HEK293 (cell line): ENCODE data around the gene CRYGN.

Experiments
- CTCF ChIA-PET: fragments of 350-600 bp; formaldehyde crosslinking; extraction: SDS; loops from one replicate; lab custom pipeline; 2021; ENCODE audit warnings: antibody characterized with exemption; lab: Yijun Ruan, JAX
- POLR2A ChIA-PET: fragments of 300-600 bp; formaldehyde crosslinking; extraction: SDS; loops from one replicate; lab custom pipeline; 2020; ENCODE audit warnings: antibody characterized with exemption, inconsistent platforms; lab: Yijun Ruan, JAX
- H3K27ac ChIP-seq: fragments of 200-500 bp; sonication (Bioruptor generic); 2 replicates; pipeline ENCODE4 v1.5.1; 2014; ENCODE audit warnings: low read depth, low read length, control low read depth, inconsistent platforms; ENCODE audit errors: extremely low read depth
- H3K36me3 ChIP-seq, 2 experiments: fragments of 200-500 bp in 1 of 2; sonication (Bioruptor generic) in 1 of 2; 1 replicate in 1 of 2; 2 replicates in 1 of 2; pipeline ENCODE4 v1.5.1; 2014 to 2017; ENCODE audit warnings: inconsistent platforms in 2 of 2, low read length in 2 of 2; ENCODE audit not compliant: control insufficient read depth in 2 of 2, insufficient read depth in 1 of 2
- H3K4me1 ChIP-seq: fragments of 200-500 bp; sonication (Bioruptor generic); 2 replicates; pipeline ENCODE4 v1.5.1; 2014; ENCODE audit warnings: mild to moderate bottlenecking, low read length, inconsistent platforms; ENCODE audit not compliant: control insufficient read depth, insufficient read depth
- H3K4me3 ChIP-seq: 2 replicates; pipeline ENCODE4 v1.5.1; 2011; ENCODE audit warnings: low read depth, mild to moderate bottlenecking, control low read depth, low read length, moderate library complexity
- H3K9me3 ChIP-seq: fragments of 200-500 bp; sonication (Bioruptor generic); 2 replicates; pipeline ENCODE4 v1.5.1; 2014; ENCODE audit warnings: low read depth, low read length, inconsistent platforms; ENCODE audit not compliant: control insufficient read depth, insufficient read depth
- AEBP2 ChIP-seq: fragments of 450-650 bp; formaldehyde crosslinking; IDR thresholded peaks from 2 replicates; pipeline ENCODE4 v1.5.1; 2016; ENCODE audit warnings: missing biosample characterization, missing genetic modification characterization, borderline replicate concordance
- ATF2 ChIP-seq: fragments of 450-650 bp; formaldehyde crosslinking; IDR thresholded peaks from 2 replicates; pipeline ENCODE4 v1.5.1; 2016; ENCODE audit warnings: missing biosample characterization, missing genetic modification characterization, low read depth
- GFI1B ChIP-seq: fragments of 450-650 bp; formaldehyde crosslinking; IDR thresholded peaks from 2 replicates; pipeline ENCODE4 v1.5.1; 2016; ENCODE audit warnings: missing biosample characterization, missing genetic modification characterization
- HOXD13 ChIP-seq: sonication (generic); formaldehyde crosslinking; IDR thresholded peaks from 2 replicates; pipeline ENCODE4 v1.8.0; 2022; ENCODE audit warnings: missing genetic modification reagents, borderline replicate concordance
- INSM2 ChIP-seq: fragments of 450-650 bp; formaldehyde crosslinking; IDR thresholded peaks from 2 replicates; pipeline ENCODE4 v1.5.1; 2016; ENCODE audit warnings: missing biosample characterization, missing genetic modification characterization
- KLF10 ChIP-seq: fragments of 450-650 bp; IDR thresholded peaks from 2 replicates; pipeline ENCODE4 v1.5.1; 2018; ENCODE audit warnings: missing biosample characterization, mild to moderate bottlenecking, missing genetic modification characterization
- KLF16 ChIP-seq: fragments of 450-650 bp; formaldehyde crosslinking; IDR thresholded peaks from 2 replicates; pipeline ENCODE4 v1.5.1; 2017; ENCODE audit warnings: missing biosample characterization, missing genetic modification characterization
- KLF7 ChIP-seq: fragments of 450-650 bp; formaldehyde crosslinking; IDR thresholded peaks from 2 replicates; pipeline ENCODE4 v1.5.1; 2016; ENCODE audit warnings: missing biosample characterization, missing genetic modification characterization, borderline replicate concordance
- KLF8 ChIP-seq: fragments of 450-650 bp; formaldehyde crosslinking; IDR thresholded peaks from 2 replicates; pipeline ENCODE4 v1.5.1; 2016; ENCODE audit warnings: missing biosample characterization, missing genetic modification characterization
- MYNN ChIP-seq: fragments of 450-650 bp; formaldehyde crosslinking; IDR thresholded peaks from 2 replicates; pipeline ENCODE4 v1.5.1; 2016; ENCODE audit warnings: missing biosample characterization, missing genetic modification characterization, borderline replicate concordance
- PRDM6 ChIP-seq: fragments of 450-650 bp; formaldehyde crosslinking; IDR thresholded peaks from 2 replicates; pipeline ENCODE4 v1.5.1; 2017; ENCODE audit warnings: missing biosample characterization, missing genetic modification characterization
- REPIN1 ChIP-seq: fragments of 450-650 bp; formaldehyde crosslinking; IDR thresholded peaks from 2 replicates; pipeline ENCODE4 v1.5.1; 2017; ENCODE audit warnings: missing biosample characterization, missing genetic modification characterization, low read depth
- SCRT1 ChIP-seq: fragments of 450-650 bp; formaldehyde crosslinking; IDR thresholded peaks from 2 replicates; pipeline ENCODE4 v1.5.1; 2016; ENCODE audit warnings: missing biosample characterization, missing genetic modification characterization, borderline replicate concordance
- SP2 ChIP-seq: fragments of 450-650 bp; formaldehyde crosslinking; IDR thresholded peaks from 2 replicates; pipeline ENCODE4 v1.5.1; 2016; ENCODE audit warnings: missing biosample characterization, missing genetic modification characterization
- YY1 ChIP-seq: fragments of 450-650 bp; formaldehyde crosslinking; IDR thresholded peaks from 2 replicates; pipeline ENCODE4 v1.5.1; 2018; ENCODE audit warnings: missing biosample characterization, missing genetic modification characterization
- ZBTB17 ChIP-seq: fragments of 450-650 bp; formaldehyde crosslinking; IDR thresholded peaks from 2 replicates; pipeline ENCODE4 v1.5.1; 2016; ENCODE audit warnings: missing biosample characterization, missing genetic modification characterization
- ZFP3 ChIP-seq: fragments of 450-650 bp; formaldehyde crosslinking; IDR thresholded peaks from 2 replicates; pipeline ENCODE4 v1.5.1; 2016; ENCODE audit warnings: low read depth, missing biosample characterization, missing genetic modification characterization
- ZFP37 ChIP-seq: fragments of 450-650 bp; formaldehyde crosslinking; IDR thresholded peaks from 2 replicates; pipeline ENCODE4 v1.5.1; 2016; ENCODE audit warnings: missing biosample characterization, missing genetic modification characterization
- ZFP69B ChIP-seq: fragments of 450-650 bp; formaldehyde crosslinking; IDR thresholded peaks from 2 replicates; pipeline ENCODE4 v1.5.1; 2016; ENCODE audit warnings: missing biosample characterization, missing genetic modification characterization
- ZNF112 ChIP-seq: fragments of 450-650 bp; formaldehyde crosslinking; IDR thresholded peaks from 2 replicates; pipeline ENCODE4 v1.5.0; 2017; ENCODE audit warnings: missing biosample characterization, missing genetic modification characterization
- ZNF132 ChIP-seq: fragments of 450-650 bp; formaldehyde crosslinking; IDR thresholded peaks from 2 replicates; pipeline ENCODE4 v1.5.1; 2017; ENCODE audit warnings: missing biosample characterization, missing genetic modification characterization, borderline replicate concordance
- ZNF169 ChIP-seq: fragments of 450-650 bp; formaldehyde crosslinking; IDR thresholded peaks from 2 replicates; pipeline ENCODE4 v1.5.1; 2016; ENCODE audit warnings: missing biosample characterization, missing genetic modification characterization
- ZNF274 ChIP-seq, 2 experiments: fragments of 200-500 bp in 1 of 2; fragments of 450-650 bp in 1 of 2; sonication (Bioruptor generic) in 1 of 2; formaldehyde crosslinking in 1 of 2; IDR thresholded peaks; 2 replicates each; pipeline versions ENCODE4 v1.5.1 to v1.6.1; 2014 to 2016; ENCODE audit warnings: borderline replicate concordance in 1 of 2, inconsistent platforms in 1 of 2, low read length in 1 of 2, missing biosample characterization in 1 of 2, missing genetic modification characterization in 1 of 2
- ZNF335 ChIP-seq: fragments of 450-650 bp; formaldehyde crosslinking; conservative IDR thresholded peaks from 2 replicates; pipeline ENCODE4 v1.5.1; 2016; ENCODE audit warnings: missing biosample characterization, missing genetic modification characterization
- ZNF530 ChIP-seq: fragments of 450-650 bp; formaldehyde crosslinking; IDR thresholded peaks from 2 replicates; pipeline ENCODE4 v1.5.1; 2016; ENCODE audit warnings: low read depth, missing biosample characterization, missing genetic modification characterization
- ZNF580 ChIP-seq: fragments of 450-650 bp; formaldehyde crosslinking; IDR thresholded peaks from 2 replicates; pipeline ENCODE4 v1.5.1; 2016; ENCODE audit warnings: missing biosample characterization, missing genetic modification characterization
- ZNF585B ChIP-seq: fragments of 450-650 bp; formaldehyde crosslinking; IDR thresholded peaks from 2 replicates; pipeline ENCODE4 v1.5.1; 2016; ENCODE audit warnings: missing biosample characterization, missing genetic modification characterization
- ZNF660 ChIP-seq: fragments of 450-650 bp; IDR thresholded peaks from 2 replicates; pipeline ENCODE4 v1.5.1; 2018; ENCODE audit warnings: missing biosample characterization, mild to moderate bottlenecking, missing genetic modification characterization
- ZNF843 ChIP-seq: fragments of 450-650 bp; formaldehyde crosslinking; IDR thresholded peaks from 2 replicates; pipeline ENCODE4 v1.5.1; 2016; ENCODE audit warnings: missing biosample characterization, missing genetic modification characterization

The CRYGN gene

GRCh38 chr7:151408498-151408838 is 31.5 kb downstream of the CRYGN start:
- no peaks in the 10 kb centered on the region for H3K36me3 ChIP-seq
- H3K9me3 ChIP-seq, result no peaks in the 10 kb centered on the region
- no peaks in the 10 kb centered on the region for H3K4me1 ChIP-seq
- ChIA-PET CTCF (interaction anchor here (0.6 kb wide), 1 partner anchor 352 kb away, joined by 3 read pairs; no protein-coding TSS in a partner anchor), POLR2A (no interaction called here)
- no peak overlapping the region for H3K4me3 ChIP-seq
- TF ChIP-seq ZFP69B (tag by site-specific recombination) (no peak), HOXD13 (CRISPR knock-in tag) (no peak), ZNF335 (tag by site-specific recombination) (no peak), PRDM6 (no peak), ZFP3 (tag by site-specific recombination) (no peak), YY1 (no peak), ZNF169 (tag by site-specific recombination) (no peak), ZNF585B (no peak), ZNF132 (tag by site-specific recombination) (no peak), AEBP2 (tag by site-specific recombination) (no peak), SCRT1 (tag by site-specific recombination) (no peak), ZBTB17 (tag by site-specific recombination) (no peak), ZNF843 (tag by site-specific recombination) (no peak), REPIN1 (tag by site-specific recombination) (no peak)
- H3K27ac ChIP-seq, result no peak overlapping the region

- H3K4me3 ChIP-seq, result no peak overlapping the region
- H3K4me1 ChIP-seq, result no peaks in the 10 kb centered on the region
- H3K9me3 ChIP-seq, result no peaks in the 10 kb centered on the region
- no peaks in the 10 kb centered on the region for H3K36me3 ChIP-seq
- POLR2A ChIA-PET, result no interaction called here
- H3K27ac ChIP-seq, result no peak overlapping the region
- CTCF ChIA-PET, result no interaction called here
- TF ChIP-seq MYNN (tag by site-specific recombination), result no peak
- no peak for TF ChIP-seq KLF7 (tag by site-specific recombination)
- no peak for TF ChIP-seq ATF2 (tag by site-specific recombination)
- no peak for TF ChIP-seq KLF10 (tag by site-specific recombination)
- no peak for TF ChIP-seq KLF16
- TF ChIP-seq ZNF530, result no peak
- no peak for TF ChIP-seq KLF8
- TF ChIP-seq INSM2 (tag by site-specific recombination), result no peak
- TF ChIP-seq ZFP37 (tag by site-specific recombination), result no peak
- TF ChIP-seq ZFP69B (tag by site-specific recombination), result no peak
- TF ChIP-seq ZNF580 (tag by site-specific recombination), result no peak
- no peak for TF ChIP-seq SP2
- no peak for TF ChIP-seq ZNF660 (tag by site-specific recombination)
- TF ChIP-seq ZNF112 (tag by site-specific recombination), result no peak
- TF ChIP-seq ZNF274 (IDR thresholded peaks at IDR 0.05; ENCODE audit: low read length), result no peak
- TF ChIP-seq ZNF274 (tag by site-specific recombination; IDR thresholded peaks at IDR 0.05; ENCODE audit: borderline replicate concordance), result no peak
- no peak for TF ChIP-seq GFI1B (tag by site-specific recombination)
Measured at GRCh38 chr7:151406886-151407583, 32.9 kb downstream of the CRYGN start.
